Measurements from ENCODE around the gene PPM1E. TPM values are rescaled to one million over a fixed set of nuclear protein-coding genes. Genes with fewer than 3 reads are reported as not detected.

PPM1E gene
- total RNA-seq, 3 donors from 2014 or later = under 0.01 to 0.44 (median 0.16) TPM

DNA sequence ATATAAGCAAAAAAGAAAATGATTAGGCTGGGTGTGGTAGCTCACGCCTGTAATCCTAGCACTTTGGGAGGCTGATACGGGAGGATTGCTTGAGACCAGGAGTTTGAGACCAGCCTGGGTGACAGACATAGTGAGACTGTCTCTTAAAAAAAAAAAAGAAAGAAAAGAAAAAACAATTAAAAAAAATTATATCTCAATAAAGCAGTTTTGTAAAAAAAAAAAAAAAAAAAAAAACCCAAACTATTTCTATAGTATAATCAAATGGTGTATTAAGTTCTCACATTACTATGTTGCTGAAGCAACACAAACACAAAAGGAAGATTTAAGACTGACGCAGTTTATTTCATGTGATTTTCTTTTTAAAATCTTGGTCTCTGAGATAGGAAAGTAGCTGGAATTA is 210.6 kb downstream of the PPM1E start:
- no peaks in the 10 kb centered on the region for H3K4me1 ChIP-seq

DNA sequence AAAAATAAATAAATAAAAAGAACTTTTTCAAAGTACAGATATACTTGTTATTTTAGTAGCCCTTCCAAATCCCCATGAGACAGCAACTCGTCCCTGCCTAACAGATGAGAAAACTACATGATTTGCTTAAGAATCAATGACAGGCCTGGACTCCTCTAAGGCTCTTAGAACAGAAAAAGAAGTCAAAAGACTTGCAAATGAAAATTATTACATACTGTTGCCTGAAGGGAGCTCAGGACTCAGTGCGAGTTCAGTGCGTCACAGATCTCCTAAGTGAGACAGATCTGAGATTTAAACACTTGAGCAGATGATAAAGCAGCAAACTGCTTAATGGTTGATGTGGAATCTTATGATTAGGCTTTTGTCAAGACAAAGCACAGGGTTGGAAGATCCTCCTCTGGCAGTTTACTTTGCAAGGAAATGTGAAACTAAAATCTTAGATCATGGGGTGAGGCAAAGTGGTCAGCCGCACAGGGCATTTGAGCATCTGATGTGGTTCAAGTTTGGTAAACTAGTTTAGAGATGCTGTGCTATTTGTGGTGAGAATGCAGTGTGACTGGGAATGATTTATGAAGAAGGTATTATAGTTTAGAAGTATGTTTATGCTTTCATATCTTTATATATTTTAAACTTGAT is 212.9 kb downstream of the PPM1E start:
- Histone ChIP-seq H3K4me1 (no peaks in the 10 kb centered on the region), H3K4me3 (no peak overlapping the region), H3K9me3 (no peaks in the 10 kb centered on the region), H3K36me3 (no peaks in the 10 kb centered on the region), H3K27me3 (no peaks in the 10 kb centered on the region), H3K27ac (no peak overlapping the region)
- intact Hi-C loops (cut with DNase I; ENCODE audit: low total_unique reads) = no loop called here
- TF ChIP-seq POLR2A (IDR thresholded peaks at IDR 0.05) = no peak
- no peak for DNase-seq (ENCODE audit: low spot score in 2 of 2)

More for the DNA sequence above, 210.6 kb downstream of the PPM1E start:
- Histone ChIP-seq H3K27me3 (no peaks in the 10 kb centered on the region), H3K4me3 (no peak overlapping the region), H3K36me3 (no peaks in the 10 kb centered on the region), H3K27ac (no peak overlapping the region), H3K9me3 (no peaks in the 10 kb centered on the region)
- TF ChIP-seq, protein P1, sequence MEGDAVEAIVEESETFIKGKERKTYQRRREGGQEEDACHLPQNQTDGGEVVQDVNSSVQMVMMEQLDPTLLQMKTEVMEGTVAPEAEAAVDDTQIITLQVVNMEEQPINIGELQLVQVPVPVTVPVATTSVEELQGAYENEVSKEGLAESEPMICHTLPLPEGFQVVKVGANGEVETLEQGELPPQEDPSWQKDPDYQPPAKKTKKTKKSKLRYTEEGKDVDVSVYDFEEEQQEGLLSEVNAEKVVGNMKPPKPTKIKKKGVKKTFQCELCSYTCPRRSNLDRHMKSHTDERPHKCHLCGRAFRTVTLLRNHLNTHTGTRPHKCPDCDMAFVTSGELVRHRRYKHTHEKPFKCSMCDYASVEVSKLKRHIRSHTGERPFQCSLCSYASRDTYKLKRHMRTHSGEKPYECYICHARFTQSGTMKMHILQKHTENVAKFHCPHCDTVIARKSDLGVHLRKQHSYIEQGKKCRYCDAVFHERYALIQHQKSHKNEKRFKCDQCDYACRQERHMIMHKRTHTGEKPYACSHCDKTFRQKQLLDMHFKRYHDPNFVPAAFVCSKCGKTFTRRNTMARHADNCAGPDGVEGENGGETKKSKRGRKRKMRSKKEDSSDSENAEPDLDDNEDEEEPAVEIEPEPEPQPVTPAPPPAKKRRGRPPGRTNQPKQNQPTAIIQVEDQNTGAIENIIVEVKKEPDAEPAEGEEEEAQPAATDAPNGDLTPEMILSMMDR (IDR thresholded peaks at IDR 0.05) = no peak
- TF ChIP-seq POLR2AphosphoS5 (IDR thresholded peaks at IDR 0.05) = no peak
- TF ChIP-seq POLR2A (IDR thresholded peaks at IDR 0.05) = no peak
- intact Hi-C loops (cut with DNase I; ENCODE audit: low total_unique reads) = no loop called here
- DNase-seq (ENCODE audit: low spot score in 2 of 2) = no peak

DNA sequence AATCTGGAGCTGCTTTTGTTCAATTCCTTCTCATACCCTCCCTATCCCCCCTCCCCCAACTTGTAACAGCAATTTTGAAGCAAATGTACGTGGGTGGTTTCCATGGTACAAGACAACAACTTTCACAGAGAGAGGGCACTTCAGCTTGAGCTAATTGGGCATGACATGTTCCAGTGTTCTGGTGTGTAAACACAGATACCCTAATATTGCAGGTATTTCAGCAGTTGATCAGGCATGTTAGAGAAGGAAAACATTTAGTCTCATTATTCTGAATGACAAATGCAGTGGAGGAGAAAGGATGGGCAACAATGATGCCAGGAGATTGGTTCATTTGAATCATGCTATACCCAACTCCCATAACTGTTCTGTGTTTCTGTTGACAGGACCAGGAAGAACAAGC is 213.5 kb downstream of the PPM1E start:
- intact Hi-C loops (cut with DNase I; ENCODE audit: low total_unique reads) = no loop called here
- no peaks in the 10 kb centered on the region for H3K4me1 ChIP-seq
- H3K4me3 ChIP-seq = no peak overlapping the region
- H3K27me3 ChIP-seq = no peaks in the 10 kb centered on the region
- no peaks in the 10 kb centered on the region for H3K36me3 ChIP-seq
- TF ChIP-seq, protein P1 (IDR thresholded peaks at IDR 0.05) = no peak
- TF ChIP-seq POLR2A (IDR thresholded peaks at IDR 0.05) = no peak
- no peak for TF ChIP-seq POLR2AphosphoS5 (IDR thresholded peaks at IDR 0.05)
- H3K9me3 ChIP-seq = no peaks in the 10 kb centered on the region
- H3K27ac ChIP-seq = no peak overlapping the region
- DNase-seq (ENCODE audit: low spot score in 2 of 2) = no peak

DNA sequence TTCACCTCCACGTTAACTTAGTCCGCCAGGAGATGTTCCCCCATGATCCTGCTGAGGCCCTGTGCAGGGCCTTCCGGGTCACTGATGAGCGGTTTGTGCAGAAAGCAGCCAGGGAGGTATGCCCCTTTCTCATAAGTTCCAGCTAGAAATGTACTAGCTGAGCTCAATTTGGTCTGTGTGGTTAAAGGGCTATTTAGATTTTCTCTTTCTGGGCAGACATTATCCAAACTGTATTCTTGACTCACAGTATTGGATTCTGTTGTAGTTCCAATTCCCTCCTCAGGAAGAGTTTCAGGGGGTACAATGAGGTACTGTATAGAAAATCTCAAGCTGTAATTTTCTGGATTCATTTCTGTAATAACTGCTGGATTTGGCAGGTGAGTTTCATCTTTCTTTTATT is 214.0 kb downstream of the PPM1E start:
- no peak for DNase-seq (ENCODE audit: low spot score in 2 of 2)
- intact Hi-C loops (cut with DNase I; ENCODE audit: low total_unique reads) = no loop called here
- Histone ChIP-seq H3K9me3 (no peaks in the 10 kb centered on the region), H3K27ac (no peak overlapping the region), H3K36me3 (no peaks in the 10 kb centered on the region), H3K27me3 (no peaks in the 10 kb centered on the region), H3K4me3 (no peak overlapping the region), H3K4me1 (no peaks in the 10 kb centered on the region)
- no peak for TF ChIP-seq POLR2A (IDR thresholded peaks at IDR 0.05)
- TF ChIP-seq, protein P1 (IDR thresholded peaks at IDR 0.05) = peak in 1 of 3 donors; percentile 1

DNA sequence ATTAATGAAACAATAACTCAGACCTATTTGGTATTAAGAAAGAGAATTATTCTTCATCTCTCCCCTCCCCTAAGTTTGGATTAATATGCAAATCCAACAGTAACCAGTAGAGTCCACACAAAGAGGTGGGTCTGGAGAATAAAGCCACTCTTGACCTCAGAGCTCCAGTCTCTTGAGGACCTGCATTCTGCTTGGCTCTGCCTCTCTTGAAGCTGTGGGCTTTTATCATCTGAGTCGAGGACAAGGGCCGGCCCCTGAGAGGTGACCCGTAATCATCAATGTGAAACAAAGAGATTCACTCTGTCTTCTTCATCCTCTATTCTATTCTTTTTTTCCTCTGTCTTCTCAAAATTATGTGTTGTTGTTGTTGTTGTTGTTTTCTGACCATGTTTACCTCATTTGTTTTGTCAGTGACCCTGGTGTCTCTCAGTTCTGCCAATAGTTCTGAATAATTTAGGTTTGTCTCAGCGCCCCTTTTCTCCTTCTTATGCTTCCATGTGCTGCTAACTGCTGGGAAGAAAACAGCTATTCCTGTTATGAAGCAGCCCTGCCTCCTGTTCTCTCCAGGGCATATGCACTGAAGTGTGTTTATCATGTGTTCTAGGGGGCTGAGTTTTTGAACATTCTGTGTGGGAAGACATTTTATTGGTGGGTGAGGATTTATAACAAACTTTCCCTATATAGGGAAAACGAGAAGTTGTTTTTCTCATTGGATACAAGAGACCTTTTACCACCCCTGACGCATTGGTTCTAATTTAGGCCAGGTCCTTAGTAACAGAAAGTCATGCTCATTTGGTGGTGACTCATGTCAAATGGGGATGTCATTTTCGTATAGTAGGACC is 215.2 kb downstream of the PPM1E start:
- Histone ChIP-seq H3K27me3 (no peaks in the 10 kb centered on the region), H3K9me3 (no peaks in the 10 kb centered on the region), H3K36me3 (no peaks in the 10 kb centered on the region), H3K4me3 (no peak overlapping the region), H3K4me1 (no peaks in the 10 kb centered on the region), H3K27ac (no peak overlapping the region)
- TF ChIP-seq POLR2AphosphoS5 (IDR thresholded peaks at IDR 0.05) (no peak), POLR2A (IDR thresholded peaks at IDR 0.05) (no peak)
- DNase-seq (ENCODE audit: low spot score in 2 of 2) = no peak
- intact Hi-C loops (cut with DNase I; ENCODE audit: low total_unique reads) = no loop called here

DNA sequence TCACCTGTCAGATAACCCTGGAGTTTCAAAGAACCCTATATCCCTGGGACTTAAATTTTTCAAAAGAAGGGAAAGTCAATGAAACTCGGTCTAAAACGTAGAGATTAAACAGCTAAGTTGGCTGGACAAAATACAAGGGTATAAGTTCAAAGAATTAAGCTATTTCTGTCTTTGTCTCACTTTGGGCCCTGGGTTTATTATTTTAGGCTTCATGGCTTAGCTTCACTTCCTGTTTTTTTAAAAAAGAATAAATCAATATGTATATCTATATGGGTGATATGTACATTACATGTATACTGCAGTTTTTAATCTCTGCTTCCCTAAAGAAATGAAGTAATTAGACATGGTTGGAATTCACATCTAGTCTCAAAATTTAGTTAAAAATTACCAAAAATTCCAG is 218.7 kb downstream of the PPM1E start:
- H3K9me3 ChIP-seq = no peaks in the 10 kb centered on the region
- no peaks in the 10 kb centered on the region for H3K4me1 ChIP-seq
- no peak overlapping the region for H3K4me3 ChIP-seq
- no peak overlapping the region for H3K27ac ChIP-seq
- H3K36me3 ChIP-seq = no peaks in the 10 kb centered on the region
- TF ChIP-seq POLR2A (IDR thresholded peaks at IDR 0.05) (no peak), POLR2AphosphoS5 (IDR thresholded peaks at IDR 0.05) (no peak)
- TF ChIP-seq, protein P1 (IDR thresholded peaks at IDR 0.05) = no peak
- no peaks in the 10 kb centered on the region for H3K27me3 ChIP-seq
- no peak for DNase-seq (ENCODE audit: low spot score in 2 of 2)
- intact Hi-C loops (cut with DNase I; ENCODE audit: low total_unique reads) = no loop called here

Data from breast epithelium (tissue), 4 donors.